Activated CD8-positive, alpha-beta T cell treated with anti-CD3 and anti-CD28 coated beads, Interleukin-2, amount 10 ng/mL, durations not matched to agents 7 days and 5 days (primary cell): ENCODE data around the gene DSCAML1. TPM values are rescaled to one million over a fixed set of nuclear protein-coding genes. Genes with fewer than 3 reads are reported as not detected.

Experiments
- ATAC-seq: fragments of 150-1000 bp; cut with Tn5 transposase; one replicate; pipeline ENCODE4 v1.10.0; 2021; ENCODE audit warnings: moderate library complexity
- CTCF ChIA-PET: fragments of 350-600 bp; sonication (Branson Sonifier 250); formaldehyde crosslinking; loops from one replicate; lab custom pipeline; 2021; ENCODE audit warnings: antibody characterized with exemption; lab: Charles Lee
- POLR2A ChIA-PET: fragments of 350-600 bp; sonication (Branson Sonifier 250); formaldehyde crosslinking; loops from one replicate; lab custom pipeline; 2021; ENCODE audit warnings: antibody characterized with exemption; lab: Charles Lee
- DNase-seq: peaks from one replicate; pipeline ENCODE4 v3.0.0-alpha.2; 2020
- H3K27ac Mint-ChIP-seq: one replicate; pipeline ENCODE4 v1.8.0; 2021; ENCODE audit warnings: mild to moderate bottlenecking, mixed read lengths
- H3K27me3 Mint-ChIP-seq: one replicate; pipeline ENCODE4 v1.8.0; 2021; ENCODE audit warnings: low read depth, mixed read lengths
- H3K36me3 Mint-ChIP-seq: one replicate; pipeline ENCODE4 v1.8.0; 2021; ENCODE audit warnings: low read depth, mixed read lengths
- H3K4me1 Mint-ChIP-seq: one replicate; pipeline ENCODE4 v1.8.0; 2021; ENCODE audit warnings: low read depth, mixed read lengths
- H3K4me3 Mint-ChIP-seq: one replicate; pipeline ENCODE4 v1.8.0; 2021; ENCODE audit warnings: mild to moderate bottlenecking, mixed read lengths
- H3K9me3 Mint-ChIP-seq: one replicate; pipeline ENCODE4 v1.8.0; 2022; ENCODE audit warnings: mixed read lengths; ENCODE audit not compliant: insufficient read depth
- total RNA-seq, 2 experiments: library from RNA; stranded (reverse); gene quantifications; one replicate each; pipeline ENCODE4 v1.2.3, GENCODE V29; 2021

Gene DSCAML1
- total RNA-seq, 2 experiments from 2014 or later: 0.16 to 0.37 TPM

DNA sequence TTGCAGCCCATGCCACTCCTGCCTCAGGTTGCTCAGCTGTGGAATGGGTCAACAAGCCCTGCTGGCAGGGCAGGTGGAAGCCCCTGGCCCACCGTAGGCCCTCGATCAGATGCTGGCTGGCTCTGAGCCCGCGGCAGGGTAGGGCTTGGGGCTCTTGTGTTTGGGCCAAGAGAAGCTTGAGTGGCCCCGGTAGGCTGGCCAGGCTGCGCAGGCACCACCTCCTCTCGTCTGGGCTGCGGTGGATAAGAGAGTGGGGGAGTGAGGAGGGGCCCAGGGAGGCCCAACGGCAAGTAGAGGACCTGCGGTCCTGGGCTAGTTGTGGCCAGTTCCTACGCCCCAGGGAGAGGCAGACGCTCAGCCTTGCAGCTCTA lies 354.2 kb downstream of the DSCAML1 start:
- ChIA-PET POLR2A (no interaction called here), CTCF (no interaction called here)
- DNase-seq (no peak), ATAC-seq (no peak)
- Mint-ChIP-seq H3K27ac (no peak overlapping the region), H3K27me3 (peaks cover 13% of the 10 kb centered on the region), H3K4me1 (no peaks in the 10 kb centered on the region), H3K9me3 (no peaks in the 10 kb centered on the region), H3K36me3 (no peaks in the 10 kb centered on the region), H3K4me3 (no peak overlapping the region)

- Mint-ChIP-seq H3K4me3 (no peak overlapping the region), H3K4me1 (no peaks in the 10 kb centered on the region), H3K27ac (no peak overlapping the region), H3K9me3 (no peaks in the 10 kb centered on the region), H3K27me3 (peaks cover 10% of the 10 kb centered on the region), H3K36me3 (no peaks in the 10 kb centered on the region)
- CTCF ChIA-PET: no interaction called here
- POLR2A ChIA-PET: no interaction called here
- no peak for ATAC-seq
- DNase-seq: no peak
Observed at GRCh38 chr11:117442049-117442868, 354.8 kb downstream of the DSCAML1 start.

DNA sequence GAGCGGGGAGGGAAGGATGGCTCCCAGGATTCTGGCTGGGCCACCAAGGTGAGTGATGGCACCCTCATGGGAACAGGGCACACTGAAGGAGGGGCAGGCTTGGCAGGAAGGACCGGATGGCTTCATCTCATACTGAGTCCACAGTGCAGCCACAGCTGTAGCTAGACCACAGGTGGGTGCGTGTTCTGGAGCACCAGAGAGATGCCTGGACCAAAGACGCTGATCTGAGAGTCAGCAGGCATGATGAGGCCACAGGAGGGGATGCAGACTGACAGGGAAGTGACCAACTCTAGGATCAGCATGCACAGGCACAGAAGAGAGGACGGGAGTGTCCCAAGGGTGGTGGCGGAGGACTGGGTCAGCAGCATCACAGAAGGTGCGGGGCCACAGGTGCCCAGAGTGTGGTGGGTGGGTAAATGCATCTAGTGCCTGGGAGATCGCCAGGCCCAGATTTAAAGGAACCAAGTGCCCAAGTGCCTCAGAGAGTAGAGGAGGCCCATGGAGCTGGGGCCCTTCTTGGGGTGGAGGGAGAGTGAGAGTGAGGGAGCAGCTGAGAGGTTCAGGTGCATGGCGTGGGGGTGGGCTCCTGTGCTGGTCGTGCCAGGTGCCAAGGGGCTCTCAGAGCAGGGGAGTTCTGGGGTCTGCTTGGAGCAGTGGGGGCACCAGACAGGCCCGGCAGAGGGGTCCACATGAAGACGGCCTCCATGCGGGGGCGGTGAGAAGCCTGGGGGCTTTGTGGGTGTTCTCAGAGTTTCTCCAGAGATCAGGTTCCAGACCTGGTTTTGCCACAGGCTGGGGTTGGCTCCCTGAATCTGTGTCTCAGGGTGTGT lies 355.7 kb downstream of the DSCAML1 start:
- Mint-ChIP-seq H3K27ac (no peak overlapping the region), H3K4me3 (no peak overlapping the region), H3K36me3 (no peaks in the 10 kb centered on the region), H3K27me3 (peaks cover 12% of the 10 kb centered on the region), H3K4me1 (no peaks in the 10 kb centered on the region), H3K9me3 (no peaks in the 10 kb centered on the region)
- CTCF ChIA-PET: no interaction called here
- no peak for DNase-seq
- POLR2A ChIA-PET: no interaction called here
- no peak for ATAC-seq

- POLR2A ChIA-PET: no interaction called here
- no peaks in the 10 kb centered on the region for H3K36me3 Mint-ChIP-seq
- CTCF ChIA-PET: no interaction called here
Observed at GRCh38 chr11:117440258-117440657, 356.8 kb downstream of the DSCAML1 start.

GRCh38 chr11:117439256-117439655 lies 357.8 kb downstream of the DSCAML1 start:
- DNase-seq (no peak), ATAC-seq (no peak)
- Mint-ChIP-seq H3K36me3 (no peaks in the 10 kb centered on the region), H3K27me3 (peaks cover 11% of the 10 kb centered on the region), H3K4me3 (no peak overlapping the region), H3K9me3 (no peaks in the 10 kb centered on the region), H3K27ac (no peak overlapping the region), H3K4me1 (peaks cover 7% of the 10 kb centered on the region)
- POLR2A ChIA-PET: no interaction called here
- CTCF ChIA-PET: no interaction called here

More at GRCh38 chr11:117440258-117440657, 356.8 kb downstream of the DSCAML1 start:
- ATAC-seq (no peak), DNase-seq (no peak)
- H3K4me3 Mint-ChIP-seq: no peak overlapping the region
- peaks cover 13% of the 10 kb centered on the region for H3K27me3 Mint-ChIP-seq
- H3K27ac Mint-ChIP-seq: no peak overlapping the region
- no peaks in the 10 kb centered on the region for H3K9me3 Mint-ChIP-seq
- H3K4me1 Mint-ChIP-seq: peaks cover 6% of the 10 kb centered on the region

DNA sequence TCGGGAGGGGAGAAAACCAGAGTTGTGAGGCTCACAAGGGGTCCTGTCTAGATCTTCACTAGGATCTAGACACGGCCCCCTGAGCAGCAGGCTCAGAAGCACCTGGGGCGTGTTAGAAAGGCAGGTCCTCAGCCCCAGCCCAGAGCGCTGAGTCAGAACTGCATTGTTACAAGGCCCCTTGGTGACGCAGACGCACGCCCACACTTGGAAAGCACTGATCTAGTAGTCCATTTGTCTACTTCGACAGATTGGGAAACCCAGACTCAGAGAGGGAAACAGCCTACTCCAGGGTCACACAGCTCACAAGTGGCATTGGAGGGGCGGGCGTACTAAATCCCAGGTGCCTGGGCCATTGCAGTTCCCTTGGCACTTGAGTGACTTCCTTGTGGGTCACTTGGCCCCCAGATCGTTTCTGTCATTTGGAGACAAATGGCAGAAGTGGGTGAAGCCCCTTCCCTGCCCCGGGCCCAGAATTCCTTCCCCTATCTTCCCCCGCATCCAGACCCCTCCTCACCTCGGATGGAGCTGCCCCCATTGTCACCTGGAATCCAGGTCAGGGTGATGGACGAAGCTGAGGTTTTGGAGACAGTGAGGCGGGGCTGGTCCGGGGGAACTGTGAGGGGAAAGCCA lies 358.5 kb downstream of the DSCAML1 start:
- H3K4me3 Mint-ChIP-seq: no peak overlapping the region
- H3K36me3 Mint-ChIP-seq: no peaks in the 10 kb centered on the region
- ChIA-PET CTCF (no interaction called here), POLR2A (no interaction called here)
- no peak for DNase-seq
- H3K27ac Mint-ChIP-seq: no peak overlapping the region
- ATAC-seq: no peak
- no peaks in the 10 kb centered on the region for H3K9me3 Mint-ChIP-seq
- peaks cover 7% of the 10 kb centered on the region for H3K4me1 Mint-ChIP-seq
- H3K27me3 Mint-ChIP-seq: peaks cover 11% of the 10 kb centered on the region

DNA sequence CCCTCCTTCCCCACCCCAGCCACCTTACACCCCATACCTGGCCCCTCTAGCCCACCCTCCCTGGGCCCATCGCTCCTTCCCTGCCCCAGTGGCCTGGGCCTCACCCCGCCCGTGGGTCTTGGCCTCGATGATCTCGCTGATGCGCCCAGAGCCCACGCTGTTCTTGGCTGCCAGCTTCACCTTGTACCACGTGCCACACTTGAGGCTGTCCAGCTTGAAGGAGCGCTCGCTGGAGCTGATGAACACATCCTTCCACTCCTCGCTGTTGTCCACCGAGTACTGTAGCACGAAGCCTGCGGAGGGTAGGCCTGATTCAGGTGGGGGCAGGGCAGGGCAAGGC lies 359.3 kb downstream of the DSCAML1 start:
- Mint-ChIP-seq H3K4me1 (peaks cover 7% of the 10 kb centered on the region), H3K9me3 (no peaks in the 10 kb centered on the region)
- DNase-seq: no peak

DNA sequence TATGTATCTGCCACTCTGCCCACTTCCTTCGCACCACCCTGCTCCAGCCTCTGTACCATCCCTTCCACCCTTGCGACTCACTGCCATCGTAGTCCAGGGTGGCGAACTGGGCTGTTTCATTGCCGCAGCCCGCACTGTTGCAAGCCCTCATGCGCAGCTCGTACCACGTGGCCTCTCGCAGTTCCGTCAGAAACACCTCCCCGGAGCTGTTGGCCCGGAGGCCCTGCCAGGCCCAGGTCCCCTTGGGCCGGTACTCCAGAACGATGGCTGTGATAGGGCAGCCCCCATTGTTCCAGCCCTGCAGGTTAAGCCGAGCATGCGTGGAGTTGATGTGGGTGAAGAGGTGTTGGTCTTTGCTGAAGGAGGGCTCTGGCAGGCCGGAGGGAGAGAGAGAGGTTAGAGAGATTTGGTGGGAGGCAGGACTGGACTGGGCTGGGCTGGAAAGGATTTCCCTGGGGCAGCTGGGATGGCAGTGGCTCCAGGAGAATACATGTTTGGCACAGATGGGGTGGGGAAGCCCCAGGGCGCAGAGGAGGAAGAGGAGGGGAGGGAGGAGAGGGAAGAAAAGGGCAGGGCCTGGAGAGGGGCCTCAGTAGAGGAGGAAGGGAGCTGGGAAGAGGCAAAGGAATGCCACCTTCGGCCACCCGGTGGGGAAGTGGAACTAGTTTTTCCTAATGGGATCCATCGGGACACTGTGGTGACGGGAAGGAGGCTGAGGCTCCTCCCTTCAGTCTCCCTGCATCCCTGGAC lies 359.8 kb downstream of the DSCAML1 start:
- no peaks in the 10 kb centered on the region for H3K9me3 Mint-ChIP-seq
- no peaks in the 10 kb centered on the region for H3K36me3 Mint-ChIP-seq
- peaks cover 7% of the 10 kb centered on the region for H3K27me3 Mint-ChIP-seq
- H3K4me1 Mint-ChIP-seq: peaks cover 7% of the 10 kb centered on the region
- ChIA-PET POLR2A (no interaction called here), CTCF (interaction anchor here (1.0 kb wide), 1 partner anchor 11 kb away, joined by 3 read pairs; no protein-coding TSS in a partner anchor)
- no peak for ATAC-seq
- H3K4me3 Mint-ChIP-seq: no peak overlapping the region
- no peak overlapping the region for H3K27ac Mint-ChIP-seq
- DNase-seq: no peak

More for the DNA sequence above, 359.3 kb downstream of the DSCAML1 start:
- Mint-ChIP-seq H3K27ac (no peak overlapping the region), H3K4me3 (no peak overlapping the region), H3K36me3 (no peaks in the 10 kb centered on the region), H3K27me3 (peaks cover 8% of the 10 kb centered on the region)
- ChIA-PET POLR2A (no interaction called here), CTCF (no interaction called here)
- no peak for ATAC-seq

GRCh38 chr11:117435326-117435725 lies 361.7 kb downstream of the DSCAML1 start:
- no peak overlapping the region for H3K4me3 Mint-ChIP-seq
- CTCF ChIA-PET: interaction anchor here (1.0 kb wide), 1 partner anchor 9 kb away, joined by 3 read pairs; no protein-coding TSS in a partner anchor
- no peaks in the 10 kb centered on the region for H3K36me3 Mint-ChIP-seq
- DNase-seq: no peak
- peaks cover 6% of the 10 kb centered on the region for H3K27me3 Mint-ChIP-seq
- peaks cover 7% of the 10 kb centered on the region for H3K4me1 Mint-ChIP-seq
- ATAC-seq: no peak
- no peaks in the 10 kb centered on the region for H3K9me3 Mint-ChIP-seq
- POLR2A ChIA-PET: no interaction called here
- no peak overlapping the region for H3K27ac Mint-ChIP-seq

- Mint-ChIP-seq H3K36me3 (no peaks in the 10 kb centered on the region), H3K4me1 (peaks cover 13% of the 10 kb centered on the region), H3K27me3 (peaks cover 6% of the 10 kb centered on the region), H3K27ac (no peak overlapping the region), H3K4me3 (no peak overlapping the region), H3K9me3 (no peaks in the 10 kb centered on the region)
- DNase-seq: no peak
- POLR2A ChIA-PET: no interaction called here
- ATAC-seq: no peak
- CTCF ChIA-PET: no interaction called here
Observed at GRCh38 chr11:117434481-117434880, 362.5 kb downstream of the DSCAML1 start.

DNA sequence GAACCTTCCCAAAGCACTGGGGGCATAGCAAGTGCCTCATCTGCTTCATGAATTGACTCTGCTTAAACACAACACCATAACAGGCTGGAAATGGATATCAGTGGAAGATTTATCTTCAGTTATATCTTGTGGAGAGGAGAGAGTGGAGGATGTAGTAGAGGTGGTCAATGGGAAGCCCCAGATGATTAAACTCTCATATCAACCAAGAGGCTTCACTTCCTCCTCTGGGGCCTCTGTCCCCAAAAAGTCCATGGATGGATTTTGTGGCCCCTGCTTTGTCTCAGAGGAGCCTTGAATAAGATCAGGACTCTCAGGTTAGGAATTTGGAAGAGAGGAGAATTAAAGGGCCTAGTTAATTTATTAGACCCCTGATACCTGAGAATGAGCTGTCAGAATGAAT lies 363.3 kb downstream of the DSCAML1 start:
- Mint-ChIP-seq H3K27ac (no peak overlapping the region), H3K36me3 (no peaks in the 10 kb centered on the region), H3K4me3 (no peak overlapping the region), H3K27me3 (peaks cover 6% of the 10 kb centered on the region), H3K4me1 (peaks cover 13% of the 10 kb centered on the region), H3K9me3 (no peaks in the 10 kb centered on the region)
- CTCF ChIA-PET: no interaction called here
- ATAC-seq (no peak), DNase-seq (no peak)
- POLR2A ChIA-PET: no interaction called here
